GM15510 (cell line): ENCODE measurements around the gene PRR33.

ENCODE experiments used
- POLR2A ChIP-seq: IDR thresholded peaks from 3 replicates; pipeline ENCODE4 v1.6.1; 2011; ENCODE audit warnings: borderline replicate concordance; ENCODE audit not compliant: insufficient read length; ENCODE audit errors: extremely low read depth

Gene PRR33

GRCh38 chr11:1869427-1870325 is 22.0 kb downstream of the PRR33 start:
- TF ChIP-seq POLR2A: no peak

- TF ChIP-seq POLR2A: no peak
These were observed 22.9 kb downstream of the PRR33 start for GRCh38 chr11:1868636-1869291.

GRCh38 chr11:1868056-1868635 is 23.5 kb downstream of the PRR33 start:
- no peak for TF ChIP-seq POLR2A

DNA sequence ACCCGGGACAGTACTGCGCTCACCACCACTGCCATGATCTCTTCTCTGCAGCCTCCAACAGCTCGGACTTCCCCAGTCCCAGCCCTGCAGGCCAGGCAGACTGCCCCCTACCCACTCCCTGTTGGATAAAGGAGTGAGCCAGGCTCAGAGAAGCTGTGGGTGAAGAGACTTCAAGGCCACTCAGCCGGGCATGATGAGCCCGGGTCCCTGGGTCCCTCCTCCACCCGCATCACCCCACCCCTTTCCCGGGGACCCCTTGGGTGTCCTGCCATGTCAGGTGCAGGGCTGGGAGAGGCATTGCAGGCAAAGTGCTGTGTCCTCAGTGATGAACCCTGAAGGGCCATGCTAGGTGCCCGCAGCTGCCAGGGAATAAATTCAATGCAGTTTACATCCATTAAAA is 24.3 kb downstream of the PRR33 start:
- no peak for TF ChIP-seq POLR2A

DNA sequence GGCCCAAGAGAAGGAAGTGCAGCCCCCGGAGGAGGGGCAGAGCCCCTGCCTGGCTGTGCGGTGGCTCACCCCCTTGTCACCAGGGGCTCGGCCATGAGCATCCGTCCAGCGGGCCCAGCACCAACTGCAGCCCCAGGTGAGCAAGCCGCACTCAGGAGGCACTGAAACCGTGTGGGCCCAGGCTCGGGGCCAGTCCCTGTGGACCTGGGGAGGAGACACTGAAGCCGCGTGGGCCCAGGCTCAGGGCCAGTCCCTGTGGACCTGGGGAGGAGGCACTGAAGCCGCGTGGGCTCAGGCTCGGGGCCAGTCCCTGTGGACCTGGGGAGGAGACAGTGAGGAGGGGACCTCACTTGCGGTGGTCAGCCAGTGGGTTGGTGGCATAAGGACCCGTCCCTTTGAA is 24.9 kb downstream of the PRR33 start:
- no peak for TF ChIP-seq POLR2A

DNA sequence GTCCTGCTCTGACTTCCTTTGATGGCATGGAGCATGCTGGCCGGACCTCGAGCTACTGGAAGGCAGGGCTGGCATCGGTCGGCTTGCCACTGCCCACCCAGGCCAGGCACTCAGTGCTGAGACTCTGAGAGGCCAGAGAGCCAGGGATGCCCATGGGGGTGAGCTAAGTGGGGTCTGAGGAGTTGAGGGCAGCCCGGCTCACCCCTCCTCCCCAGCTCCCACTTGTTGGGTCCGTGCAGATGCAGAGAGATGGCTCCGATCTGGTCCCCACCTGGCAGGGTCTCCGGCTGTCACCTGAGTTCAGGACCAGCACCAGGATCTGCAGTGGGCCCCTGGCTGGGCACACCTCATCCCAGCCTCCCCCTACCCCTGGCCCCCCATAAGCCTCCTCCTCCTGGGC is 25.5 kb downstream of the PRR33 start:
- no peak for TF ChIP-seq POLR2A

DNA sequence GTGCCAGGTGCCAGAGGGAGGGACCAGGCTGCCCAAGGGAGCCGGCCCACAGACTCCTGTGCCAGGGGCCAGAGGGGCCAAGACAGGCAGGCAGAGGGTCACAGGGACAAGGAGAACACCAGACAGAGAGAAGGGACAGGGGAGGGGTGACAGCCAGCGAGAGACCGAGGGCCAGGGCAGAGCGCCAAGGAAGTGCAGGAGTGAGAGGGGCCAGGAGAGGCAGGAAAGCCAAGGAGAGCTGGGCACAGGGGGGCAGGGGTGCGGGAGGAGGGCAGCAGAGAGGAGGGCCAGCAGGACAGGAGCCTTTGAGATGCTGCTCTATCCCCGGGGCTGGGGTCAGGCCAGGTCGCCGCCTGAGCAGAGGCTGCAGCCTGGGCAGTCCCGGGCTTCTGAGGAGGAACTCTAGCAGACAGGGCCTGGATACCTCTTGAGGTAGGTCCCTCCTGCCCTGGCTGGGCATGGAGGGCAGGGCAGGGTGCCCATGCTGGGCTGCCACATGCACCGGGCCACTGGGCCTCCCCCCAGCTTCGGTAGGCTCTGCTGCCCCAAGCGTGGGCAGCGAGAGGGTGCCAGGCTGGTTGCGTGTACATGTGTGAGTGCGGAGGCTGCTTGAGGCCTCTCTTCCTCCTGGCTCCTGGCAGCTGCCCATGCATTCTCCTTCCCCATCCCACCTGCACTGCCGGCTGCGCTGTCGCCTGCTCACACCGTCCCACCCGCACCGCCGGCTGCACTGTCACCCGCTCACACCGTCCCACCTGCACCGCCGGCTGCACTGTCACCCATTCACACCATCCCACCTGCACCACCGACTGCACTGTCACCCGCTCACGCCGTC is 26.6 kb downstream of the PRR33 start:
- no peak for TF ChIP-seq POLR2A

GRCh38 chr11:1864231-1864630 is 27.5 kb downstream of the PRR33 start:
- no peak for TF ChIP-seq POLR2A

DNA sequence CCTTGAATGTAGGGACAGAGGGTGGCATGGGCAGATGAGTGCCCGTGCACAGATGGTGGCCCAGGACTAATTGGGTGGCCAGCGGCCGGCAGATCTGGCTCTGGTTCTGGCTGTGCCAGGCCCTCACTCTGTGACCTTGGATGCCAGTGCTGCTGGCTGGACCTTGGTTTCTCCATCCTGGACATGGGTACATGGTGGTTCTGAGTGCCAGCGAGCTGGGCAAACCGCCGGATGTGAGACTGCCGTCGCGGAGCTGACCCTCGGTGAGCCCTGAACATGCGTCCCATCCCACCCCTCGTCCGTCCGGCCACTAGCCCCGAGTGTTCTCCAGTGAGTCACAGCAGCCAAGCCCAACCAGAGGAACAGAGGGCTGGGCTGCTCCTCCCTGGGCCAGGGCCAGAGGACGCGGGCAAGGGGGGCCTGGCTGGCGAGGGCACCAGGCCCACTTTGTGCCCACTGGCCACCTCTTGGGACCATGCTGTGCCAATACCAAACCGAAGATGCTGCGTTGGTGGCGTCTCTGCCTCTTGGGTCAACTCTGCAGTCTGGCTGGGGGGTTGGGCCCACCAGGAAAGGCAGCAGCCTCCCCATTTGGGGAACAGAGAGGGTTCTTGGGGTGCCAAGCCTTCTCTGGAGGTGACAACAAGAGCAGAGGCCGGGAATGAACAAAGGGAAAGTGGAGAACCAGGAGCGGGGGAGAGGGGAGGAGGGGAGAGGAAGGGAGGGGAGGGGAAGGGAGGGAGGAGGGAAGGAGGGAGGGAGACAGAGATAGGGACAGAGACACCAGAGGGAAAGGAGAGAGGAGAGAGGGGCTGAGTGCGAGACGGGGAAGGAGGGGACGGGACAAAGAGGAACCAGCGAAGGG is 28.1 kb downstream of the PRR33 start:
- TF ChIP-seq POLR2A: no peak

DNA sequence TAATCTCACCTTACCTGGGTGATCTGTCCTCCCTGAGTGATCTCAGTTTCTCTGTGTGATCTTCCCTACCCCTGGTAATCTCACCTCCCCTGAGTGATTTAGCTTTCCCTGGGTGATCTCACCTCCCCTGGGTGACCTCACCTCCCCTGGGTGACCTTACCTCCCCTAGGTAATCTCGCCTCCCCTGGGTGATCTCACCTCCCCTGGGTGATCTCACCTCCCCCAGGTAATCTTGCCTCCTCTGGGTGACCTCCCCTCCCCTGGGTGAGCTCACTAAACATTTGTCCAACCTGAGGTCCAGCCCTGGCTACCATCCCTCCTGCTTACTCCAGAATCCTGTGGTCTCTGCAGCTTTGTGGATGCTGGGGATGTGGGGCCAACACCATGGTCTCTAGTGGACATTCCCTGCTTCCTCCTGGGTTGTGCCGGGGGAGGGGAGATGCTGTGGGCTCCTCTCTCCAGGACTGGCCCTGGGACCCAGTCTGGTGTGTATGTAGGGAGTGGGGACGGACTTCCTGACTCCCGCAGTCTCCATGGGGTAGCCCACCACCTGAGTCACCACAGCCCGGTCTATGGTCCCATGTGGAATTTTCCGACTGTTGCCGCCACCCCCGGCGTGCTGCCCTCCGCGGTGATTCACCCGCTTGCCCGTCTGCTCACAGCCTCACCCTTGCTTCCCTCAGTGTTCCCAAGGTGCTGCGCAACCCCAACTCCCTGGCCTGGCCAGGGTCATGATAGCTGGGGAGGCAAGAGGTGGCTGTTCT is 28.9 kb downstream of the PRR33 start:
- no peak for TF ChIP-seq POLR2A

- no peak for TF ChIP-seq POLR2A
These were observed 30.0 kb downstream of the PRR33 start for GRCh38 chr11:1861435-1862411.

DNA sequence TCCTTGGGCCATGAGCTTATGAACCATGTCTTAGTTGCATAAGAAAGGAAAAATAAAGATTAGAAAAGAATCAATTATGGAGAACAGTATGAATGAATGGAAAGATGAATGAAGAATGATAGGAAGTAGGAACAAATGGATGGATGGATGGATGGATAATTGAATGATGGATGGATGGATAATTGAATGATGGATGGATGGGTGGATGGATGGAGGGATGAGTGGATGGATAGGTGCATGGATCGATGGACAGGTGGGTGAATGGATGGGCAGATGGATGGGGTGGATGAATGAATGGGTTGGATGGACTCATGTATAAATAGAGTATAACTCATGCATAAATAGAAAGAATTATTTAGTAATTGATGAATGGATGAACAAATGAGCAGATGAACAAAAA is 31.6 kb downstream of the PRR33 start:
- TF ChIP-seq POLR2A: no peak

DNA sequence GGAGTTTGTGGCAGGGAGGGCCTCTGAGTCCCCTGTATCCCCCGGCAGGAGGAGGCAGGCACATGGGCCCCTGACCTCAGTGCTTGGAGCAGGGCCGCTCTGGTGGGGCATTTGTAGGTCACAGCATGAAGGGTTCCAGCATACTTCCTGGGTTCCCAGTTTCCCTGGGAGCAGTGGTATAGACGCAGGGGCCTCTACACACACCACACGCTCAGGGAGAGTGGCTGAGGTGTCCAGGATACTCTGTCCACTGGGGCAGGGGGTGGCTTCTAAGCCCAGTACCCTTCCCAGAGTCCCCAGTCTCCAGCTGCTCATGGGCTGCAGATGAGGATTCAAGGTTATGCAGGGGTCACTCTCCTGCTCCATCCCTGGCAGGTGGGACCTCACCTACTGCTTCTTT is 32.7 kb downstream of the PRR33 start:
- TF ChIP-seq POLR2A: no peak

DNA sequence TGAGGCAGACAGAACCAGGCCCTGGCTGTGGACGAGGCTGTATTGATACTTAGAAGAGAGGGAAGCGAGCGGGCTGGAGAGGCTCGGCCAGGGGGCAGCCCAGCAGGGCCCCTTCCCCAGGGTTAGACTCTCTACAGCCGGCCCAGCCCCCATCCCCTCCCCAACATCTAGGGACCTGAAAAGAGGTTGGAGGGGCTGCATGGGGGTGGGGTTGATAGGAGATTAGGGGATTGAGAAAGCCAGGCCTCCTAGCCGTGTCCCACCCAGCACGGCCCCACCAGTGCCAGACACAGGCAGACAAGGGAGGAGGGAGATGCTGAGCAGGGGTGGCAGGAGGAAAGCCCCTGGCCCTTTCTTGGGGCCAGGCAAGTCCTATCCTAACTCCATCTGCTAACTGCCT is 33.1 kb downstream of the PRR33 start:
- no peak for TF ChIP-seq POLR2A
